Ovary (tissue), 3 donors: ENCODE results near the gene BTBD17.

ENCODE experiments used
- CTCF ChIP-seq, 3 donors: fragments of 450-650 bp in 2 of 3; fragments of 200-600 bp in 1 of 3; IDR thresholded peaks; one replicate each; pipeline versions ENCODE4 v1.5.1 to v1.8.0; 2016 to 2022; ENCODE audit warnings: antibody characterized with exemption in 3 of 3, mild to moderate bottlenecking in 1 of 3
- EP300 ChIP-seq: sonication (generic); formaldehyde crosslinking; IDR thresholded peaks from one replicate; pipeline ENCODE4 v1.6.1; 2017; ENCODE audit warnings: antibody characterized with exemption
- donor health status: DM: no; HTN: no; CAD: no.

- TF ChIP-seq CTCF (IDR thresholded peaks at IDR 0.05) (no peak), EP300 (no peak)
Observed at GRCh38 chr17:74347646-74348045, 14.0 kb downstream of the BTBD17 start.
